Measurements from ENCODE around the gene C10orf95. TPM values are rescaled to one million over a fixed set of nuclear protein-coding genes. Genes with fewer than 3 reads are reported as not detected.
A peak's percentile ranks its signal among the peaks of the same experiment; 100 is the strongest.
"Not testable (repeated sequence)": the region's sequence is repeated elsewhere in the genome, so short reads cannot be mapped to it uniquely, and the experiment has no call there.

The C10orf95 gene
- not detected for total RNA-seq

GRCh38 chr10:102451105-102451969 lies at the start of gene C10orf95:
TSS of gene C10orf95 (minus strand) at chr10:102451543. CDS start at chr10:102451093, 450 bp downstream.
- Histone ChIP-seq H3K9me3 (no peaks in the 10 kb centered on the region), H3K4me1 (peaks cover 0 to 23% (median 6%) of the 10 kb centered on the region in 3 donors), H3K36me3 (no peaks in the 10 kb centered on the region), H3K4me3 (peak within 1 kb of the TSS; percentile 62 to 89), H3K27me3 (no peaks in the 10 kb centered on the region), H3K27ac (peak within 1 kb of the TSS; percentile 6 to 93 (median 87))
- no peak for ATAC-seq
- 0 to 40% methylated on average over 2 to 16 of the region's 28 CpGs for WGBS, 2 donors (ENCODE audit: low coverage in 1 of 2)
- TF ChIP-seq EP300 (IDR thresholded peaks at IDR 0.05) (no peak), POLR2A (IDR thresholded peaks at IDR 0.05) (no peak), POLR2AphosphoS5 (IDR thresholded peaks at IDR 0.05) (no peak), CTCF (IDR thresholded peaks at IDR 0.05) (no peak)

- H3K4me1 ChIP-seq = peaks cover 4 to 81% (median 26%) of the 10 kb centered on the region in 3 donors
- peak overlapping the region; percentile 61 to 93 (median 88) for H3K27ac ChIP-seq
- not testable (repeated sequence) for H3K27me3 ChIP-seq, H3K36me3 ChIP-seq, ATAC-seq, H3K9me3 ChIP-seq
- 97% methylated on average over 5 of the region's 13 CpGs; no CpG with 5 or more reads in 1 of the 2 donors for WGBS, 2 donors (ENCODE audit: low coverage in 1 of 2)
- peak overlapping the region in 1 of 2 donors; percentile 90 for H3K4me3 ChIP-seq
These were observed 49.3 kb upstream of the C10orf95 start for GRCh38 chr10:102500686-102501085.

- peaks cover 4 to 81% (median 18%) of the 10 kb centered on the region in 3 donors for H3K4me1 ChIP-seq
- H3K36me3 ChIP-seq = no peaks in the 10 kb centered on the region
- no peaks in the 10 kb centered on the region for H3K9me3 ChIP-seq
- peak overlapping the region in 3 of 4 donors; percentile 2 to 88 (median 26) for H3K27ac ChIP-seq
- no peak for TF ChIP-seq CTCF (IDR thresholded peaks at IDR 0.05)
- TF ChIP-seq POLR2AphosphoS5 (IDR thresholded peaks at IDR 0.05) = no peak
- no peak for TF ChIP-seq EP300 (IDR thresholded peaks at IDR 0.05)
- TF ChIP-seq POLR2A (IDR thresholded peaks at IDR 0.05) = no peak
- ATAC-seq = no peak
- no peaks in the 10 kb centered on the region for H3K27me3 ChIP-seq
- H3K4me3 ChIP-seq = no peak overlapping the region
- WGBS, 2 donors (ENCODE audit: low coverage in 1 of 2) = 83 to 87% methylated on average over 2 to 3 of the region's 3 CpGs
These were observed 48.0 kb upstream of the C10orf95 start for GRCh38 chr10:102499356-102499755.

GRCh38 chr10:102497545-102497944 lies 46.2 kb upstream of the C10orf95 start:
- 88 to 100% methylated on average over 1 of the region's 1 CpG for WGBS, 2 donors (ENCODE audit: low coverage in 1 of 2)
- H3K4me1 ChIP-seq = peaks cover 7 to 89% (median 28%) of the 10 kb centered on the region in 3 donors
- ATAC-seq = no peak
- no peak for TF ChIP-seq POLR2AphosphoS5 (IDR thresholded peaks at IDR 0.05)
- TF ChIP-seq EP300 (IDR thresholded peaks at IDR 0.05) = no peak
- no peak for TF ChIP-seq POLR2A (IDR thresholded peaks at IDR 0.05)
- TF ChIP-seq CTCF (IDR thresholded peaks at IDR 0.05) = no peak
- H3K27me3 ChIP-seq = no peaks in the 10 kb centered on the region
- no peaks in the 10 kb centered on the region for H3K36me3 ChIP-seq
- H3K9me3 ChIP-seq = no peaks in the 10 kb centered on the region
- H3K4me3 ChIP-seq = no peak overlapping the region
- H3K27ac ChIP-seq = peak overlapping the region in 2 of 4 donors; percentile 12 to 88

GRCh38 chr10:102493771-102494170 lies 42.4 kb upstream of the C10orf95 start:
- Histone ChIP-seq H3K4me3 (peak overlapping the region in 1 of 2 donors; percentile 6), H3K9me3 (no peaks in the 10 kb centered on the region), H3K36me3 (peaks cover 0 to 27% of the 10 kb centered on the region in 2 donors), H3K27ac (peak overlapping the region; percentile 67 to 84 (median 77)), H3K4me1 (peaks cover 10 to 83% (median 24%) of the 10 kb centered on the region in 3 donors), H3K27me3 (no peaks in the 10 kb centered on the region)
- WGBS, 2 donors (ENCODE audit: low coverage in 1 of 2) = 60 to 86% methylated on average over 1 to 2 of the region's 2 CpGs
- TF ChIP-seq CTCF (IDR thresholded peaks at IDR 0.05) = no peak
- no peak for TF ChIP-seq POLR2AphosphoS5 (IDR thresholded peaks at IDR 0.05)
- no peak for TF ChIP-seq EP300 (IDR thresholded peaks at IDR 0.05)
- no peak for TF ChIP-seq POLR2A (IDR thresholded peaks at IDR 0.05)
- ATAC-seq = no peak

Measured in gastroesophageal sphincter (tissue), 4 donors.